HL-60 (cell line): Measurements from ENCODE around the gene MAN2A1.

Source experiments
- DNase-seq, 2 experiments: peaks; one replicate each; pipeline ENCODE4 v3.0.0-alpha.2; 2010 to 2020; ENCODE audit warnings: low read depth in 1 of 2, low spot score in 1 of 2
- H3K27ac ChIP-seq: fragments of 250-450 bp; sonication (Bioruptor Pico); replicated peaks from 2 replicates; pipeline ENCODE4 v1.5.1; 2020; ENCODE audit warnings: mild to moderate bottlenecking, moderate library complexity
- H3K27me3 ChIP-seq: fragments of 250-450 bp; sonication (Bioruptor Pico); 2 replicates; pipeline ENCODE4 v1.5.1; 2021; ENCODE audit warnings: mild to moderate bottlenecking, moderate library complexity; ENCODE audit not compliant: insufficient read depth, poor library complexity, severe bottlenecking
- H3K4me3 ChIP-seq: replicated peaks from 2 replicates; pipeline ENCODE4 v1.5.1; 2011; ENCODE audit warnings: mild to moderate bottlenecking, control low read depth, low read length; ENCODE audit not compliant: insufficient read depth
- CTCF ChIP-seq: IDR thresholded peaks from one replicate; pipeline ENCODE4 v1.5.1; 2011; ENCODE audit warnings: low read length, control low read depth, inconsistent platforms; ENCODE audit not compliant: insufficient read depth
- GABPA ChIP-seq: IDR thresholded peaks from 2 replicates; pipeline ENCODE4 v1.6.1; 2012; ENCODE audit warnings: low read depth
- POLR2AphosphoS5 ChIP-seq: IDR thresholded peaks from 2 replicates; pipeline ENCODE4 v1.6.1; 2012; ENCODE audit warnings: low read depth
- REST ChIP-seq: IDR thresholded peaks from 2 replicates; pipeline ENCODE4 v1.6.1; 2012; ENCODE audit warnings: low read depth; ENCODE audit not compliant: insufficient replicate concordance
- SPI1 ChIP-seq: IDR thresholded peaks from 2 replicates; pipeline ENCODE4 v1.6.1; 2012; ENCODE audit warnings: low read depth, mild to moderate bottlenecking, borderline replicate concordance

MAN2A1 gene

GRCh38 chr5:109701252-109701651, 11.5 kb downstream of the MAN2A1 start:
- no peak for DNase-seq
- H3K27ac ChIP-seq: no peak overlapping the region
- TF ChIP-seq POLR2AphosphoS5 (no peak), REST (no peak)
- H3K4me3 ChIP-seq: no peak overlapping the region
- no peaks in the 10 kb centered on the region for H3K27me3 ChIP-seq

GRCh38 chr5:109701792-109702191, 12.1 kb downstream of the MAN2A1 start:
- Histone ChIP-seq H3K27ac (no peak overlapping the region), H3K27me3 (no peaks in the 10 kb centered on the region), H3K4me3 (no peak overlapping the region)
- no peak for DNase-seq
- TF ChIP-seq CTCF (no peak), POLR2AphosphoS5 (no peak), GABPA (no peak), REST (no peak), SPI1 (no peak)

- Histone ChIP-seq H3K27ac (no peak overlapping the region), H3K4me3 (no peak overlapping the region), H3K27me3 (no peaks in the 10 kb centered on the region)
- TF ChIP-seq CTCF (no peak), SPI1 (no peak), GABPA (no peak), REST (no peak), POLR2AphosphoS5 (no peak)
- DNase-seq: no peak
These were observed 13.4 kb downstream of the MAN2A1 start for GRCh38 chr5:109703166-109703565.

- no peaks in the 10 kb centered on the region for H3K27me3 ChIP-seq
- H3K4me3 ChIP-seq: no peak overlapping the region
- no peak for DNase-seq
- TF ChIP-seq REST (no peak), CTCF (no peak), POLR2AphosphoS5 (no peak), SPI1 (no peak), GABPA (no peak)
- no peak overlapping the region for H3K27ac ChIP-seq
These were observed 14.1 kb downstream of the MAN2A1 start for GRCh38 chr5:109703829-109704228.
